Endothelial cell of umbilical vein (primary cell): ENCODE measurements around the gene NLGN4Y. TPM values are rescaled to one million over a fixed set of nuclear protein-coding genes. Genes with fewer than 3 reads are reported as not detected.

ENCODE experiments used
- BruUV-seq: library from RNA; stranded (reverse); fragments of 400-500 nt; replicated peaks from 2 replicates; lab custom pipeline; 2021; lab: Mats Ljungman, UMichigan
- CTCF ChIA-PET: fragments of 300-600, 350-600 bp; sonication (Branson Sonifier 250); formaldehyde crosslinking; loops from one replicate; lab custom pipeline; 2021; ENCODE audit warnings: antibody characterized with exemption, inconsistent platforms; lab: Charles Lee
- POLR2A ChIA-PET: fragments of 300-600, 350-600 bp; sonication (Branson Sonifier 250); formaldehyde crosslinking; loops from one replicate; lab custom pipeline; 2021; ENCODE audit warnings: antibody characterized with exemption, inconsistent platforms; lab: Charles Lee
- DNase-seq: peaks from one replicate; pipeline ENCODE4 v3.0.0-alpha.2; 2011; ENCODE audit warnings: low read depth, low spot score
- FAIRE-seq: peaks from 2 replicates; lab custom pipeline; 2011; peaks lifted over from hg19 to GRCh38; lab: Jason Lieb, UNC
- H2AFZ ChIP-seq: 2 replicates; pipeline ENCODE4 v1.6.0; 2012; ENCODE audit warnings: low read depth, low read length, control low read depth, inconsistent platforms
- H3K27ac ChIP-seq: 2 replicates; pipeline ENCODE4 v1.5.1; 2011; ENCODE audit warnings: low read depth, mild to moderate bottlenecking, control low read depth, low read length, moderate library complexity; ENCODE audit not compliant: insufficient read depth
- H3K27me3 ChIP-seq, 2 experiments: 2 replicates each; pipeline versions ENCODE4 v1.6.0 to v1.6.1; 2011; ENCODE audit warnings: low read length in 2 of 2, mixed read lengths in 1 of 2; ENCODE audit not compliant: control insufficient read depth in 2 of 2, insufficient read depth in 2 of 2
- H3K36me3 ChIP-seq, 2 experiments: 2 replicates in 1 of 2; 3 replicates in 1 of 2; pipeline ENCODE4 v1.5.1; 2011; ENCODE audit warnings: low read length in 2 of 2, mild to moderate bottlenecking in 1 of 2, moderate library complexity in 1 of 2; ENCODE audit not compliant: control insufficient read depth in 2 of 2, insufficient read depth in 2 of 2; ENCODE audit errors: extremely low read depth in 1 of 2
- H3K4me1 ChIP-seq: 3 replicates; pipeline ENCODE4 v1.5.1; 2011; ENCODE audit warnings: mild to moderate bottlenecking, low read length; ENCODE audit not compliant: control insufficient read depth, insufficient read depth; ENCODE audit errors: extremely low read depth
- H3K4me2 ChIP-seq: 2 replicates; pipeline ENCODE4 v1.6.1; 2011; ENCODE audit warnings: low read length, control low read depth, mixed read lengths; ENCODE audit not compliant: insufficient read depth
- H3K4me3 ChIP-seq, 3 experiments: fragments of 200-600 bp in 1 of 3; sonication (generic), shearing (Covaris generic) in 1 of 3; replicated peaks in 1 of 3; 2 replicates each; pipeline ENCODE4 v1.5.1; 2011 to 2016; ENCODE audit warnings: control low read depth in 3 of 3, low read length in 3 of 3, mild to moderate bottlenecking in 2 of 3, inconsistent platforms in 1 of 3, low read depth in 1 of 3, moderate library complexity in 1 of 3; ENCODE audit not compliant: insufficient read depth in 1 of 3
- H3K79me2 ChIP-seq: 2 replicates; pipeline ENCODE4 v1.6.0; 2012; ENCODE audit warnings: low read length, inconsistent platforms; ENCODE audit not compliant: control insufficient read depth, insufficient read depth
- H3K9ac ChIP-seq: replicated peaks from 2 replicates; pipeline ENCODE3; 2011; ENCODE audit warnings: low read length, control low read depth; ENCODE audit not compliant: insufficient read depth; ENCODE audit errors: extremely low read depth
- H3K9me1 ChIP-seq: replicated peaks from 3 replicates; pipeline ENCODE4 v1.6.0; 2011; ENCODE audit warnings: mild to moderate bottlenecking, low read length; ENCODE audit not compliant: control insufficient read depth, insufficient read depth; ENCODE audit errors: extremely low read depth
- H3K9me3 ChIP-seq: replicated peaks from 2 replicates; pipeline ENCODE4 v1.5.1; 2012; ENCODE audit warnings: low read length, inconsistent platforms; ENCODE audit not compliant: control insufficient read depth, insufficient read depth
- H4K20me1 ChIP-seq: replicated peaks from 2 replicates; pipeline ENCODE3; 2011; ENCODE audit warnings: mild to moderate bottlenecking, low read length; ENCODE audit not compliant: control insufficient read depth, insufficient read depth; ENCODE audit errors: extremely low read depth
- EZH2 ChIP-seq: IDR thresholded peaks from 2 replicates; pipeline ENCODE4 v1.6.1; 2012; ENCODE audit warnings: borderline replicate concordance, low read depth, mild to moderate bottlenecking, moderate library complexity, low read length, inconsistent platforms; ENCODE audit not compliant: severe bottlenecking
- FOS ChIP-seq: IDR thresholded peaks from 2 replicates; pipeline ENCODE4 v1.6.1; 2011; ENCODE audit warnings: mild to moderate bottlenecking, low read length, moderate library complexity, borderline replicate concordance; ENCODE audit not compliant: insufficient read depth
- GATA2 ChIP-seq: IDR thresholded peaks from 2 replicates; pipeline ENCODE4 v1.7.0; 2011; ENCODE audit warnings: low read depth, mild to moderate bottlenecking, moderate library complexity, mixed read lengths, low read length; ENCODE audit not compliant: insufficient read length, insufficient read depth
- JUN ChIP-seq: IDR thresholded peaks from 2 replicates; pipeline ENCODE4 v1.6.1; 2011; ENCODE audit warnings: borderline replicate concordance, low read depth; ENCODE audit not compliant: insufficient read length, insufficient read depth
- MYC ChIP-seq: IDR thresholded peaks from one replicate; pipeline ENCODE4 v1.6.1; 2011; ENCODE audit warnings: mild to moderate bottlenecking, low read depth, low read length
- POLR2A ChIP-seq: IDR thresholded peaks from 2 replicates; pipeline ENCODE4 v1.6.1; 2012; ENCODE audit warnings: low read depth, mild to moderate bottlenecking, control low read depth, low read length
- POLR2AphosphoS5 ChIP-seq: IDR thresholded peaks from 2 replicates; pipeline ENCODE4 v1.6.1; 2012; ENCODE audit warnings: low read depth, mild to moderate bottlenecking, control low read depth, low read length, moderate library complexity; ENCODE audit not compliant: insufficient read depth
- dilution Hi-C: fragments of 300-500 bp; cut with MboI; formaldehyde crosslinking; loops from one replicate; pipeline ENCODE4 v1.15.0; 2019; ENCODE audit warnings: low sequenced_read_pairs; ENCODE audit not compliant: extremely low pct_ligation_motif_present
- intact Hi-C: fragments of 100-400 bp; cut with micrococcal nuclease; formaldehyde crosslinking; loops from one replicate; pipeline ENCODE4 v1.10.0; 2022
- polyA plus RNA-seq, 4 experiments: library from polyadenylated mRNA; depleted of rRNA in 3 of 4; stranded (reverse) in 3 of 4; unstranded in 1 of 4; fragments of >200 nt; gene quantifications; 2 replicates each; pipeline versions ENCODE4 v1.2.1 to v1.2.3, GENCODE V29; 2011 to 2012; ENCODE audit warnings: missing spikeins in 1 of 4
- total RNA-seq: library from RNA; stranded (reverse); gene quantifications from 2 replicates; pipeline ENCODE4 v1.2.3, GENCODE V29; 2021
- TF ChIP-seq, protein P1 (sequence below), 2 donors: IDR thresholded peaks; 1 replicate in 1 of 2; 2 replicates in 1 of 2; pipeline ENCODE4 v1.5.1; 2011; ENCODE audit warnings: low read length in 2 of 2, mild to moderate bottlenecking in 2 of 2, moderate library complexity in 2 of 2, control low read depth in 1 of 2, inconsistent platforms in 1 of 2, low read depth in 1 of 2; ENCODE audit not compliant: insufficient read depth in 1 of 2; ENCODE audit errors: extremely low read depth in 1 of 2
- TF ChIP-seq, protein P2 (sequence below): IDR thresholded peaks from 2 replicates; pipeline ENCODE4 v1.6.1; 2011; ENCODE audit not compliant: insufficient read depth, insufficient read length

NLGN4Y gene
- total and polyA plus RNA-seq, 2 donors (not counting 3 experiments of a cell fraction or from before 2014, with no cell fraction given), result 16.0 to 26.6 TPM

DNA sequence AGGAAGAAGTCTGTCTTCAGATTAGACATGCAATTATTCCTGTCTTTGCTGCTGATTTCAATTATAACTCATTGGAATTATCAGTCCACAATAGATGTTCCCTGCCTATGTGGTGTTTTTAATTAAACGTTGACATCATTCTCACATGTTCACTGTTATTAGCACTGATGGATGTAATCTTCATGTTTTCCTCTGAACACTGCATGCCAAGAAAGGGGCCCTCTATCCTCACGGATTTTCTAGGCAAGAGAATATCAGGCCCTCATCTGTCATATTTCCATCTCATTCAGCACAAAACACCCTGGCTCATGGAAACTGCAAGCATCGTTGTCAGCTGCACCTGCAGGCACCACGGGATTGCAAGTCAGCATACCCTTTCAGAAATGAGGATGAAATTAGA, 224.0 kb downstream of the NLGN4Y start:
- H3K9me1 ChIP-seq, result no peaks in the 10 kb centered on the region
- H3K4me1 ChIP-seq, result no peaks in the 10 kb centered on the region
- H3K4me3 ChIP-seq, result no peak overlapping the region
- no peaks in the 10 kb centered on the region for H3K27me3 ChIP-seq
- no peak overlapping the region for H2AFZ ChIP-seq
- H4K20me1 ChIP-seq, result no peaks in the 10 kb centered on the region
- ChIA-PET CTCF (no interaction called here), POLR2A (no interaction called here)
- dilution Hi-C loops, result no loop called here
- H3K36me3 ChIP-seq, result no peaks in the 10 kb centered on the region
- no peak overlapping the region for H3K4me2 ChIP-seq
- no peak overlapping the region for H3K9ac ChIP-seq
- H3K79me2 ChIP-seq, result no peaks in the 10 kb centered on the region
- no TSS peak for BruUV-seq
- FAIRE-seq (no peak), DNase-seq (no peak)
- no peak overlapping the region for H3K27ac ChIP-seq
- intact Hi-C loops, result no loop called here
- TF ChIP-seq GATA2, result no peak
- no peak for TF ChIP-seq POLR2A
- no peak for TF ChIP-seq JUN
- TF ChIP-seq MYC, result no peak
- TF ChIP-seq EZH2, result no peak
- TF ChIP-seq POLR2AphosphoS5, result no peak
- TF ChIP-seq, protein P1, sequence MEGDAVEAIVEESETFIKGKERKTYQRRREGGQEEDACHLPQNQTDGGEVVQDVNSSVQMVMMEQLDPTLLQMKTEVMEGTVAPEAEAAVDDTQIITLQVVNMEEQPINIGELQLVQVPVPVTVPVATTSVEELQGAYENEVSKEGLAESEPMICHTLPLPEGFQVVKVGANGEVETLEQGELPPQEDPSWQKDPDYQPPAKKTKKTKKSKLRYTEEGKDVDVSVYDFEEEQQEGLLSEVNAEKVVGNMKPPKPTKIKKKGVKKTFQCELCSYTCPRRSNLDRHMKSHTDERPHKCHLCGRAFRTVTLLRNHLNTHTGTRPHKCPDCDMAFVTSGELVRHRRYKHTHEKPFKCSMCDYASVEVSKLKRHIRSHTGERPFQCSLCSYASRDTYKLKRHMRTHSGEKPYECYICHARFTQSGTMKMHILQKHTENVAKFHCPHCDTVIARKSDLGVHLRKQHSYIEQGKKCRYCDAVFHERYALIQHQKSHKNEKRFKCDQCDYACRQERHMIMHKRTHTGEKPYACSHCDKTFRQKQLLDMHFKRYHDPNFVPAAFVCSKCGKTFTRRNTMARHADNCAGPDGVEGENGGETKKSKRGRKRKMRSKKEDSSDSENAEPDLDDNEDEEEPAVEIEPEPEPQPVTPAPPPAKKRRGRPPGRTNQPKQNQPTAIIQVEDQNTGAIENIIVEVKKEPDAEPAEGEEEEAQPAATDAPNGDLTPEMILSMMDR (IDR thresholded peaks at IDR 0.05; ENCODE audit: extremely low read depth in 1 of 2, insufficient read depth in 1 of 2, low read depth in 1 of 2, low read length in 2 of 2), result no peak
- TF ChIP-seq, protein P2, sequence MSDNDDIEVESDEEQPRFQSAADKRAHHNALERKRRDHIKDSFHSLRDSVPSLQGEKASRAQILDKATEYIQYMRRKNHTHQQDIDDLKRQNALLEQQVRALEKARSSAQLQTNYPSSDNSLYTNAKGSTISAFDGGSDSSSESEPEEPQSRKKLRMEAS, result no peak
- TF ChIP-seq FOS, result no peak
- no peaks in the 10 kb centered on the region for H3K9me3 ChIP-seq
